ENCODE data around the gene NT5DC1.

The NT5DC1 gene

GRCh38 chr6:116189472-116189871, 88.8 kb downstream of the NT5DC1 start:
- in situ Hi-C loops (cut with MboI; ENCODE audit: low sequenced_read_pairs), result no loop called here

- in situ Hi-C loops (cut with MboI; ENCODE audit: low sequenced_read_pairs), result no loop called here
Observed at GRCh38 chr6:116190550-116190949, 89.9 kb downstream of the NT5DC1 start.

- in situ Hi-C loops (cut with MboI; ENCODE audit: low sequenced_read_pairs), result no loop called here
Observed at GRCh38 chr6:116191881-116192280, 91.2 kb downstream of the NT5DC1 start.

- in situ Hi-C loops (cut with MboI; ENCODE audit: low sequenced_read_pairs), result no loop called here
Observed at GRCh38 chr6:116192786-116193185, 92.1 kb downstream of the NT5DC1 start.

GRCh38 chr6:116196841-116197240, 96.2 kb downstream of the NT5DC1 start:
- in situ Hi-C loops (cut with MboI; ENCODE audit: low sequenced_read_pairs), result no loop called here

GRCh38 chr6:116200619-116201249, 100.1 kb downstream of the NT5DC1 start:
- in situ Hi-C loops (cut with MboI; ENCODE audit: low sequenced_read_pairs), result no loop called here

GRCh38 chr6:116201538-116201937, 100.9 kb downstream of the NT5DC1 start:
- in situ Hi-C loops (cut with MboI; ENCODE audit: low sequenced_read_pairs), result no loop called here

GRCh38 chr6:116205281-116205680, 104.6 kb downstream of the NT5DC1 start:
- in situ Hi-C loops (cut with MboI; ENCODE audit: low sequenced_read_pairs), result no loop called here

- in situ Hi-C loops (cut with MboI; ENCODE audit: low sequenced_read_pairs), result no loop called here
Observed at GRCh38 chr6:116206231-116206903, 105.7 kb downstream of the NT5DC1 start.

GRCh38 chr6:116208056-116208785, 107.6 kb downstream of the NT5DC1 start:
- in situ Hi-C loops (cut with MboI; ENCODE audit: low sequenced_read_pairs), result no loop called here

- in situ Hi-C loops (cut with MboI; ENCODE audit: low sequenced_read_pairs), result no loop called here
Observed at GRCh38 chr6:116210316-116210715, 109.7 kb downstream of the NT5DC1 start.

- in situ Hi-C loops (cut with MboI; ENCODE audit: low sequenced_read_pairs), result no loop called here
Observed at GRCh38 chr6:116210750-116211425, 110.2 kb downstream of the NT5DC1 start.

- in situ Hi-C loops (cut with MboI; ENCODE audit: low sequenced_read_pairs), result no loop called here
Observed at GRCh38 chr6:116214681-116215080, 114.0 kb downstream of the NT5DC1 start.

- in situ Hi-C loops (cut with MboI; ENCODE audit: low sequenced_read_pairs), result no loop called here
Observed at GRCh38 chr6:116215414-116215813, 114.8 kb downstream of the NT5DC1 start.

- in situ Hi-C loops (cut with MboI; ENCODE audit: low sequenced_read_pairs), result no loop called here
Observed at GRCh38 chr6:116217069-116217468, 116.4 kb downstream of the NT5DC1 start.

GRCh38 chr6:116218172-116218633, 117.5 kb downstream of the NT5DC1 start:
- in situ Hi-C loops (cut with MboI; ENCODE audit: low sequenced_read_pairs), result no loop called here

- in situ Hi-C loops (cut with MboI; ENCODE audit: low sequenced_read_pairs), result no loop called here
Observed at GRCh38 chr6:116218866-116219265, 118.2 kb downstream of the NT5DC1 start.

- in situ Hi-C loops (cut with MboI; ENCODE audit: low sequenced_read_pairs), result no loop called here
Observed at GRCh38 chr6:116221067-116221466, 120.4 kb downstream of the NT5DC1 start.

- in situ Hi-C loops (cut with MboI; ENCODE audit: low sequenced_read_pairs), result no loop called here
Observed at GRCh38 chr6:116221911-116222310, 121.3 kb downstream of the NT5DC1 start.

- in situ Hi-C loops (cut with MboI; ENCODE audit: low sequenced_read_pairs), result no loop called here
Observed at GRCh38 chr6:116223355-116223754, 122.7 kb downstream of the NT5DC1 start.

- in situ Hi-C loops (cut with MboI; ENCODE audit: low sequenced_read_pairs), result no loop called here
Observed at GRCh38 chr6:116229287-116229913, 128.7 kb downstream of the NT5DC1 start.

All from HL-60/S4 (cell line).